ENCODE data around the gene CCDC138.

- TF ChIP-seq CTCF (IDR thresholded peaks at IDR 0.05) = no peak
- TF ChIP-seq EP300 (IDR thresholded peaks at IDR 0.05; ENCODE audit: low read depth) = no peak
- TF ChIP-seq POLR2AphosphoS5 (IDR thresholded peaks at IDR 0.05) = no peak
These were observed 48.5 kb downstream of the CCDC138 start for GRCh38 chr2:108835040-108835439.

Measured in transverse colon (tissue), 4 donors.